HG03442 (cell line): Measurements from ENCODE around the gene HSF5.

Experiments
- ATAC-seq: cut with Tn5 transposase; IDR thresholded peaks from one replicate; pipeline ENCODE4 v1.9.1; 2021; ENCODE audit warnings: mild to moderate bottlenecking, moderate library complexity; ENCODE audit not compliant: unreplicated experiment

Gene HSF5, protein sequence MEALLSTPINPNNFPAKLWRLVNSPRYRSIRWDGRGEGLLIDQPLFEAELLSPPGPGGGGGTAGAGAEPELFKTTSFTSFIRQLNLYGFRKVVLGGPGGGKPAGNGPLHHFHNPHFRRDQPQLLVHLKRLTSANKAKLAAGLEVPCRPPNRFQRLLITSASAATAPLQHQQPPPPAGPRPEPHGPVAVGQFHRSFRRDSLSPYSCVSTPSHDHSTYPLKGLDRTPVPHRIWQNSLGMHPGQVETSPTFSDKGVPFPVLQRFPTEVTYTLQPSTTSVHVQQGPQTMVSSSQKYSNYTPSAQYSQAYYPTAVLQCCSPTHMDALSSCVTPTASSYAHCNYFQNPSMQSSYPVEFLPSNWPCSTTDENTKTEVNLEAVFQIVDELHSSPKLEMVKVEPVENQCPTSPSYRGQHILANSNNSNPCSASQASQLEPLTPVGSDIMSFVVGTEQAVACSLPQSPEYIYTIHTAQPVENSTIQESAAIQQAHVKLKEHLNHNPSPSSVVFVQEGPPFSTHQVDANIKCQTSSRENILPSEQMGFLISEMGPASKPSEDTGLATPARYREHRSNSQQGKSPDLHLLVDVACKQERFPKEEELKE

GRCh38 chr17:58487589-58488427 is at the start of gene HSF5:
Gene HSF5, minus strand, starts transcription at chr17:58488408. Its CDS starts 134 bp downstream, at chr17:58488274.
- no peak for ATAC-seq

GRCh38 chr17:58537266-58537665 is 49.1 kb upstream of the HSF5 start:
- ATAC-seq: no peak

- ATAC-seq: no peak
Observed at GRCh38 chr17:58536542-58536941, 48.3 kb upstream of the HSF5 start.

DNA sequence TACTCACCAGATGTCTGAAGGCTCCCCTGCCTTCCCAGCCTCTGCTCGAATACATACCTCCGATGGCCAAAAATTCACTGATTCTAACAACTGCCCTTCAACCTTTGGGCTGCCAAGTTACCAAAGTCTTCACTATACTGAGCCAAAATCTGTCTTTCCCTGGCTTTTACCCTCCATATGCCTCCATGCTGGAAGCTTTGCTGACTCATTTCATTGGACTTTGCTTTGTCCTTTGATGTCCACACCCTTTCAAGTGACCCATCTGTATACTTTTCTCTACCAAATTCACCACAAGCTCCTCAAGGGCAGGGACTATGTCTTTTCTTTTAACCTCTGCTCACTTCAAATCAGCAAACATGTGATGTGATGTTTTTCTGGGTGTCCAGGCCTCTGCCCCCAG is 47.2 kb upstream of the HSF5 start:
- ATAC-seq: no peak

GRCh38 chr17:58534901-58535421 is 46.8 kb upstream of the HSF5 start:
- no peak for ATAC-seq

- no peak for ATAC-seq
Observed at GRCh38 chr17:58534331-58534730, 46.1 kb upstream of the HSF5 start.

GRCh38 chr17:58533616-58534188 is 45.5 kb upstream of the HSF5 start:
- ATAC-seq: no peak

DNA sequence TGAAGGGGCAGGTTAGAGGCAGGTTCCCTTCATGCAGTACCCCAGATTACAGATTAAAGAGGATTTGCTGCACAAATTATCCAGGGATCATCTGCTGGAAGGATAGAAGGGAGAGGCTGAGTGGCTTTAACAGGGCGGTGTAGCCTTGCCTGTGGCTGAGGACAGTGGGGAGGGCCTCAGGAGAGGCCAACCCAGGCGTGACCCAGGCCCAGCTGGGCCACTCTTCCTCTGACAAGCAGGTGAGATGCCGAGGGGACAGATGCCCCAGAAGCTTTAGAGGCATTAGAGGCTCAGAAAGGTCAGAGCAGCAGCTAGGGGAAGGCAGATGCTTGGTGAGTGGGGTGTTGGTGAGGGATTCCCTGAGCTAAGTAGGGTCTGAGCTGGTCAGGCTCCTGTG is 44.3 kb upstream of the HSF5 start:
- no peak for ATAC-seq

GRCh38 chr17:58531661-58532554 is 43.7 kb upstream of the HSF5 start:
- ATAC-seq: no peak

DNA sequence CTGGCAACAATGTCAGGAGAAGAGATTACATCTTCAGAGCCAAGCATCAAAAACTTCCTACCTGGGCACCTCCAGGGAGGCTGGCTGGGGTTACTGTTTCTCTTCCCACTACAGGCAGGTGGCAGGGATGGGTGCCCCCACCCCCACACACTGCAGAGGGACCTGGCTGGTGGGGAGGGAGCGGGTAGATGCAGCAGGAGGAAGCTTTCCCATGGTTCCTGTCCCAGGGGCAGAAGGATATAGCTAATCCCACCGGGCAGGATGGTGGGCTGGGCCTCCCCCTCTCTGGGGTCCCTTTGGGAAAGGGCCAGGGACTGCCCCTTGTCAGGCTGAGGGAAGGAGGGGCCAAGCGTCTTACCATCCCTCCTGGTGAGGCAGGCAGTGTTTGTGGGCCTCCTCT is 42.9 kb upstream of the HSF5 start:
- no peak for ATAC-seq

GRCh38 chr17:58530655-58531054 is 42.4 kb upstream of the HSF5 start:
- no peak for ATAC-seq

DNA sequence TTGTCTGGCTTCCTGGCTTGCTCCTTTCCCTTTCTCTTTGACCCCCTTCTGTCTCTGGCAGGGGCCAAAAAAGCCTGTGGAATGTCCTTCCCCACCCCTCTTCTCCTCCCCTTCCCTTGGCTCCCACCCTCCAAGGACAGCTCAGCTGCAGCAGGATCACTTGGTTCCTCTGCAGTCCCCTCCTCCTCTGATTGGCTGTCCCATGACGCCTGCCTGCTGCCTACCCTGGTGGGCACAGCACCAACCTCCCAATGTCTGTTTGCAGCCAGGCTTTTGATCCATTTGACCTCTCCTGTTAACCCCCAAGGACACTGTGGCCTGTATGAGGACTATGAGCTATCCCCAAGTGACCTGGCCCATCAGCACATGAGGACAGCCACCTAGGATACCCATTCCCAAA is 41.1 kb upstream of the HSF5 start:
- ATAC-seq: no peak

DNA sequence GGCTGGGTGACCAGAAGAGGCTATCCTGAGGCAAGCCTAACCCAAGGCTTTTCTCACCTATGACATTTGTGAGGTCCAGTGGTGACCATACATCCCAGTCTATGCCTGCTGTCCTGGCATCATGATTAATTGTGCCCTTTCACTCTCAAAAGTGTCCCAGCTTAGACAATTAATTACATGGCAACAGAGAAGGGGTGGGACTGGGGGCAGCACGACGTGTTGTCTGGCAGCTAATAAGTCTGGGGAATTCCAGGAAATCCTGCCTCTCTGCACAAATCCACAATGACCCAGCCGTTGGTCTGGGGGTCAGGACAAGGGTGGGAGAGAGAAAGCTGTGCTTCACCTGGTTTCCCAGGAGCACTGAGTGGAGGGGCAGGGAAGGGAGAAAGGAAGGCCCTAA is 40.2 kb upstream of the HSF5 start:
- ATAC-seq: no peak

- ATAC-seq: no peak
Observed at GRCh38 chr17:58527949-58528348, 39.7 kb upstream of the HSF5 start.

GRCh38 chr17:58527306-58527705 is 39.1 kb upstream of the HSF5 start:
- ATAC-seq: no peak

DNA sequence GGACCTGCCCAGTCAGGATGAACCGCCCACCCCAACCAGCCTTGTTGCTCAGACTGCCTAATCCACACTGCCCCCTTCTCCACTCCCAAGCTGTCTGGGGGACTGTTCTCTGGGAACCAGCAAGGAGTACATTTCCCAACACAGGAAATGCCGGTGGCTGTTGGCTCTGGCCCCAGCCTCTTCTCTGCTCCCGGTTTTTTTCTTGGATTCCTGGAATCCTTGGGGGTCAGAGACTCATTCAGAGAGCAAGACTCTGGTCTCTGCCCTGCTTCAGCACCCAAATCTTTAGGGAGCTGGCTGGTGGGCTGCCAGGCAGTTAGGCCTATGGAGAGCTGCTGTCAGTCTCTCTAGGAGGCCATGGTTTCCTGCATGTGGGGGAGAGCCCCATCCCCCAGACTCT is 37.0 kb upstream of the HSF5 start:
- no peak for ATAC-seq

DNA sequence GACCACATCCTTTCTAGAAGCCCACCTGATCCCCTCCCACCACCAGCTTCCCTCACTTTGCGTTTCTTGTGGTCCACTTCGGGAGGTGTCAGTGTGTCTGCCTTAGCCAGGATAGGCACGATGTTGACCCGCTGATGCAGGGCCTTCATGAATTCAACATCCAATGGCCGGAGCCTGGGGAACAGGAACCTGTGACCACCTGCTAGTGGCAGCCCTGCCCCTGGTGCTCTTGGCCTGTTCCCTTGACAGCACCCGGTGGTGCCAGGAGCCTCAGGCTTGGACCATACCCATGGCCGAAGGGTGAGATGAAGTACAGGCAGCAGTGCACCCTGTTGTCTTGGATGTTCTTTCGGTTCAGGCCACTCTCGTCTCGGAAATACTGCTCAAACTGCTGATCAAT is 33.5 kb upstream of the HSF5 start:
- no peak for ATAC-seq

DNA sequence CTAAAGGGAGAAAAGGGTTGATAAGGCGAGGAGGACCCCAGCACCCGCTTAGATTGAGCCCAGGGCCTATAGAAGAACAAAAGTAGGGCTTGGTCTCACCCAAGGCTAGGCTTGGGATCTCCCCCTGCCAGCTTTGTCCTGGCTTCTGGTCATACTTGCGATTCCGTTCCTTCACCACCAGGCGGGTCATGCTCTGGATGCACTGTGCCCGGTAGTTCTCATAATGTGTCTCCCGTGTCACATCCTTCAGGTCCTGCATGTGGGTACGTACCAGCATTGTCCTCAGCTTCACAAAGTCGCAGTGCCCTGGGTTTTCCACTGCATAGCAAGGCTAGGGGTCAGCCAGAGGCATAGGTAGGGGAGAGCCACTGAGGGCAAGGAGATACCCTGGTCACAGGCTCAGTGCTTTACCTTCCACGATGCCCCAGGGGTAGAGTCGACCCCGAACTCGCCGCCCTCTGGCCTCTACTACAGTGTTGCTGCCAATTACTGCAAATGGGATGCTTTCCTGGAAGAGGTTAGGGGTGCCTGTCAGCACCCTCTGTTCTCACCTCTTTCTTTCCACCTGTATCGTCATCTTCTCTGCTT is 32.7 kb upstream of the HSF5 start:
- no peak for ATAC-seq

DNA sequence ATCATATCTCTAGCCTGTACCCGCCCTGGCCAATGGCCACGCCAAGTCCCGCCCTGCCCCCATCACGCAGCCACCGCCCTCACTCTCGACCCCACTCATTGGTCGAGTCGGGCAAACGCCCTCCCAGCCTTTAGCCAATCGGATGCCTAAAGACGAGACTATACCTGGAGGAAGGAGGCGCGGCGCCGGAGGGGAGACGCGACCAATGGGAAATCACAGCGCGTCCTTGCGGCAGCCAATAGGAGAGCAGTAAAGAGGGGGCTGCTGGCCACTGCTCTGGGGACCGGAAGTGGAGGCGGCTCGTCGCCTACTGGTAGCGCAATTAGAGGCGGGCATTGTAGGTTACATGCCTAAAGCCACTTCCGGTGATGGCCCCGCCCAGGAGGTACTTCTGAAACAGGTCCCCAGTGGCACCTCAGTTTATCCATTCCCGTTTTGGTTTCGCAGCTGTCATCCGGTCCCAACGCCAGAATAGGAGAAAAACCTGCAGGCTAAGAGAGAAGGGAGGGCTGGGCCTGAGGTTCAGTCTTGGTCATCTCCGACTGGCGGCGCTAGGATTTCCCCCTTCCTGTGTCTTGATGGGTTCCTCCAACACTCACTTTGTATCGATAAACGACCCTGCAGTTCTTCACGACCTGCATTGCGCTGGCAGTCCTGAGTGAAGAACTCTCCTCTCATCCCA is 29.9 kb upstream of the HSF5 start:
- ATAC-seq: peak; percentile 78
